ENCODE results near the gene EIPR1.

Gene EIPR1

GRCh38 chr2:3344897-3345296 lies 32.7 kb downstream of the EIPR1 start:
- FAIRE-seq (no peak), DNase-seq (ENCODE audit: insufficient read length, low spot score) (no peak)
- TF ChIP-seq CTCF (IDR thresholded peaks at IDR 0.05; ENCODE audit: insufficient read depth, missing control alignments), result no peak

- FAIRE-seq, result no peak
- TF ChIP-seq CTCF (IDR thresholded peaks at IDR 0.05; ENCODE audit: insufficient read depth, missing control alignments), result no peak
- DNase-seq (ENCODE audit: insufficient read length, low spot score), result no peak
These were observed 34.6 kb downstream of the EIPR1 start for GRCh38 chr2:3343012-3343411.

GRCh38 chr2:3342324-3342723 lies 35.3 kb downstream of the EIPR1 start:
- DNase-seq (ENCODE audit: insufficient read length, low spot score), result no peak
- TF ChIP-seq CTCF (IDR thresholded peaks at IDR 0.05; ENCODE audit: insufficient read depth, missing control alignments), result no peak
- no peak for FAIRE-seq

GRCh38 chr2:3341336-3341735 lies 36.3 kb downstream of the EIPR1 start:
- TF ChIP-seq CTCF (IDR thresholded peaks at IDR 0.05; ENCODE audit: insufficient read depth, missing control alignments), result no peak
- no peak for DNase-seq (ENCODE audit: insufficient read length, low spot score)
- no peak for FAIRE-seq

- FAIRE-seq, result no peak
- DNase-seq (ENCODE audit: insufficient read length, low spot score), result no peak
- TF ChIP-seq CTCF (IDR thresholded peaks at IDR 0.05; ENCODE audit: insufficient read depth, missing control alignments), result no peak
These were observed 37.5 kb downstream of the EIPR1 start for GRCh38 chr2:3340144-3340543.

- DNase-seq (ENCODE audit: insufficient read length, low spot score), result no peak
- FAIRE-seq, result no peak
- no peak for TF ChIP-seq CTCF (IDR thresholded peaks at IDR 0.05; ENCODE audit: insufficient read depth, missing control alignments)
These were observed 39.3 kb downstream of the EIPR1 start for GRCh38 chr2:3338340-3338739.

- DNase-seq (ENCODE audit: insufficient read length, low spot score) (no peak), FAIRE-seq (no peak)
- no peak for TF ChIP-seq CTCF (IDR thresholded peaks at IDR 0.05; ENCODE audit: insufficient read depth, missing control alignments)
These were observed 40.8 kb downstream of the EIPR1 start for GRCh38 chr2:3336844-3337243.

Data from D721Med (cell line).